Measurements from ENCODE around the gene GJC1.

Gene GJC1

GRCh38 chr17:44875761-44876160 lies 45.7 kb upstream of the GJC1 start:
- Histone ChIP-seq H3K36me3 (replicated peaks; ENCODE audit: low read depth, low read length) (peaks cover 52% of the 10 kb centered on the region), H3K4me1 (ENCODE audit: low read length) (no peaks in the 10 kb centered on the region)
- TF ChIP-seq, protein P1, sequence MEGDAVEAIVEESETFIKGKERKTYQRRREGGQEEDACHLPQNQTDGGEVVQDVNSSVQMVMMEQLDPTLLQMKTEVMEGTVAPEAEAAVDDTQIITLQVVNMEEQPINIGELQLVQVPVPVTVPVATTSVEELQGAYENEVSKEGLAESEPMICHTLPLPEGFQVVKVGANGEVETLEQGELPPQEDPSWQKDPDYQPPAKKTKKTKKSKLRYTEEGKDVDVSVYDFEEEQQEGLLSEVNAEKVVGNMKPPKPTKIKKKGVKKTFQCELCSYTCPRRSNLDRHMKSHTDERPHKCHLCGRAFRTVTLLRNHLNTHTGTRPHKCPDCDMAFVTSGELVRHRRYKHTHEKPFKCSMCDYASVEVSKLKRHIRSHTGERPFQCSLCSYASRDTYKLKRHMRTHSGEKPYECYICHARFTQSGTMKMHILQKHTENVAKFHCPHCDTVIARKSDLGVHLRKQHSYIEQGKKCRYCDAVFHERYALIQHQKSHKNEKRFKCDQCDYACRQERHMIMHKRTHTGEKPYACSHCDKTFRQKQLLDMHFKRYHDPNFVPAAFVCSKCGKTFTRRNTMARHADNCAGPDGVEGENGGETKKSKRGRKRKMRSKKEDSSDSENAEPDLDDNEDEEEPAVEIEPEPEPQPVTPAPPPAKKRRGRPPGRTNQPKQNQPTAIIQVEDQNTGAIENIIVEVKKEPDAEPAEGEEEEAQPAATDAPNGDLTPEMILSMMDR (IDR thresholded peaks at IDR 0.05; ENCODE audit: low read depth, low read length): no peak
- no peak for TF ChIP-seq EZH2phosphoT487 (IDR thresholded peaks at IDR 0.05; ENCODE audit: low read depth)

GRCh38 chr17:44872131-44872768 lies 42.2 kb upstream of the GJC1 start:
- H3K27me3 ChIP-seq (ENCODE audit: low read depth, low read length): no peaks in the 10 kb centered on the region
- no peak overlapping the region for H3K4me2 ChIP-seq (ENCODE audit: low read length)
- no peak overlapping the region for H2AFZ ChIP-seq (ENCODE audit: low read depth, low read length)
- H3K9ac ChIP-seq (ENCODE audit: low read length): no peak overlapping the region
- H3K9me3 ChIP-seq (ENCODE audit: insufficient read depth, low read length): no peaks in the 10 kb centered on the region
- no peak overlapping the region for H3K27ac ChIP-seq (ENCODE audit: low read length)
- no peaks in the 10 kb centered on the region for H3K79me2 ChIP-seq (ENCODE audit: low read length)
- TF ChIP-seq, protein P1 (IDR thresholded peaks at IDR 0.05; ENCODE audit: low read depth, low read length): no peak
- TF ChIP-seq EZH2phosphoT487 (IDR thresholded peaks at IDR 0.05; ENCODE audit: low read depth): no peak
- H3K36me3 ChIP-seq (replicated peaks; ENCODE audit: low read depth, low read length): peaks cover 62% of the 10 kb centered on the region
- no peak overlapping the region for H3K4me3 ChIP-seq (ENCODE audit: low read length)
- H3K4me1 ChIP-seq (ENCODE audit: low read length): no peaks in the 10 kb centered on the region
- no peaks in the 10 kb centered on the region for H4K20me1 ChIP-seq (ENCODE audit: insufficient read depth, low read length)

More at GRCh38 chr17:44875761-44876160, 45.7 kb upstream of the GJC1 start:
- no peak overlapping the region for H3K4me2 ChIP-seq (ENCODE audit: low read length)
- H2AFZ ChIP-seq (ENCODE audit: low read depth, low read length): no peak overlapping the region
- H3K27ac ChIP-seq (ENCODE audit: low read length): no peak overlapping the region
- H3K9me3 ChIP-seq (ENCODE audit: insufficient read depth, low read length): no peaks in the 10 kb centered on the region
- no peaks in the 10 kb centered on the region for H3K27me3 ChIP-seq (ENCODE audit: low read depth, low read length)
- no peak overlapping the region for H3K4me3 ChIP-seq (ENCODE audit: low read length)
- no peaks in the 10 kb centered on the region for H4K20me1 ChIP-seq (ENCODE audit: insufficient read depth, low read length)
- no peaks in the 10 kb centered on the region for H3K79me2 ChIP-seq (ENCODE audit: low read length)
- no peak overlapping the region for H3K9ac ChIP-seq (ENCODE audit: low read length)

DNA sequence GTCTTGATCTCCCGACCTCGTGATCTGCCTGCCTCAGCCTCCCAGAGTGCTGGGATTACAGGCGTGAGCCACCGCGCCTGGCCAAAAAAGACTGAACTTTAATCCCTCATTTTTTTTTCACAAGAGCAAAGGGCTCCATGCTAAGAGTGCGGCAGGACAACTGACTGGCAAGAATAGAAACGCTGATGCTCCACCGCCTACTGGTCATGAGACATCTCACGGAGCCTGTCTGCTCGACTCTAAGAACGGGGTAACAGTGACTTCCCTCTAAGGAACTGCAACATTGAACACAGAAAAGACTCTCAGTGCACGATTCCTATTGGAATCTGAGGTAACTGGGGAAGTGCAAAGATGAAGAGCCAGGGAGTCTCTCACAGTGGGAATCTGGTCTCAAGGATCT lies 41.5 kb upstream of the GJC1 start:
- TF ChIP-seq EZH2phosphoT487 (IDR thresholded peaks at IDR 0.05; ENCODE audit: low read depth): no peak
- TF ChIP-seq, protein P1 (IDR thresholded peaks at IDR 0.05; ENCODE audit: low read depth, low read length): no peak
- Histone ChIP-seq H3K36me3 (replicated peaks; ENCODE audit: low read depth, low read length) (peaks cover 59% of the 10 kb centered on the region), H3K4me3 (ENCODE audit: low read length) (no peak overlapping the region), H3K4me2 (ENCODE audit: low read length) (no peak overlapping the region), H3K9ac (ENCODE audit: low read length) (no peak overlapping the region), H3K27me3 (ENCODE audit: low read depth, low read length) (no peaks in the 10 kb centered on the region), H3K79me2 (ENCODE audit: low read length) (no peaks in the 10 kb centered on the region), H4K20me1 (ENCODE audit: insufficient read depth, low read length) (no peaks in the 10 kb centered on the region), H2AFZ (ENCODE audit: low read depth, low read length) (no peak overlapping the region), H3K9me3 (ENCODE audit: insufficient read depth, low read length) (no peaks in the 10 kb centered on the region), H3K27ac (ENCODE audit: low read length) (no peak overlapping the region), H3K4me1 (ENCODE audit: low read length) (no peaks in the 10 kb centered on the region)

DNA sequence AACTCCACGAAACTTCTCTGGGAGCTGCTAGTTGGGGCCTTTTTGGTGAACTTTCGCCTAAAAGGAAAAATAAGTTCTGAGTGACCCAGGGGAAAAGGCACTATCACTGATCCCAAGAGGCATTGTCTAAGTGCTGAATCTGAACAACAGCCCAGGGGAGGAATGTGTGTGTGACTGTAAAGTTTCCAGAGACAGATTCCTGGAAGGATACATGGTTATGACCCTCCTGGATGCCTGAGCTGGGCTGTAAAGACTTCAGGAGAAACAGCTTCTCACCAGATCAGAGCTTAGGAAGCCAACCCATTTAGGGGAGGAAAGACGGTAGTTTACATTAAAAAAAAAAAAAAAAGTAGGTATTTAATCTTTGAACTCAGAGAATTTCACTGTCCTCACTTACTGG lies 37.8 kb upstream of the GJC1 start:
- no peaks in the 10 kb centered on the region for H3K79me2 ChIP-seq (ENCODE audit: low read length)
- H3K4me3 ChIP-seq (ENCODE audit: low read length): no peak overlapping the region
- H3K4me1 ChIP-seq (ENCODE audit: low read length): no peaks in the 10 kb centered on the region
- H3K27ac ChIP-seq (ENCODE audit: low read length): no peak overlapping the region
- TF ChIP-seq EZH2phosphoT487 (IDR thresholded peaks at IDR 0.05; ENCODE audit: low read depth): no peak
- TF ChIP-seq, protein P1 (IDR thresholded peaks at IDR 0.05; ENCODE audit: low read depth, low read length): no peak
- H3K9ac ChIP-seq (ENCODE audit: low read length): no peak overlapping the region
- no peaks in the 10 kb centered on the region for H4K20me1 ChIP-seq (ENCODE audit: insufficient read depth, low read length)
- no peak overlapping the region for H2AFZ ChIP-seq (ENCODE audit: low read depth, low read length)
- no peaks in the 10 kb centered on the region for H3K27me3 ChIP-seq (ENCODE audit: low read depth, low read length)
- no peak overlapping the region for H3K4me2 ChIP-seq (ENCODE audit: low read length)
- H3K9me3 ChIP-seq (ENCODE audit: insufficient read depth, low read length): no peaks in the 10 kb centered on the region
- peaks cover 57% of the 10 kb centered on the region for H3K36me3 ChIP-seq (replicated peaks; ENCODE audit: low read depth, low read length)

Measured in OCI-LY3 (cell line).